Astrocyte (in vitro differentiated cells and primary cell): ENCODE results near the gene GRAP. TPM values are rescaled to one million over a fixed set of nuclear protein-coding genes. Genes with fewer than 3 reads are reported as not detected.

Experiments used
- DNase-seq: peaks from one replicate; pipeline ENCODE4 v3.0.0-alpha.2; 2010; ENCODE audit warnings: low read depth
- FAIRE-seq: peaks from 2 replicates; lab custom pipeline; 2011; peaks lifted over from hg19 to GRCh38; lab: Jason Lieb, UNC
- H2AFZ ChIP-seq: 2 replicates; pipeline ENCODE4 v1.6.0; 2012; ENCODE audit warnings: low read depth, low read length, inconsistent platforms
- H3K27ac ChIP-seq: 2 replicates; pipeline ENCODE4 v1.5.1; 2011; ENCODE audit warnings: low read depth, low read length, inconsistent platforms
- H3K27me3 ChIP-seq: 2 replicates; pipeline ENCODE4 v1.6.0; 2011; ENCODE audit warnings: low read length, inconsistent platforms; ENCODE audit not compliant: insufficient read depth
- H3K36me3 ChIP-seq: 2 replicates; pipeline ENCODE4 v1.5.1; 2011; ENCODE audit warnings: low read length, inconsistent platforms; ENCODE audit not compliant: insufficient read depth
- H3K4me1 ChIP-seq: 2 replicates; pipeline ENCODE4 v1.5.1; 2011; ENCODE audit warnings: low read length, inconsistent platforms; ENCODE audit not compliant: insufficient read depth
- H3K4me2 ChIP-seq: 2 replicates; pipeline ENCODE4 v1.6.0; 2012; ENCODE audit warnings: low read length, inconsistent platforms
- H3K4me3 ChIP-seq: 2 replicates; pipeline ENCODE4 v1.5.1; 2011; ENCODE audit warnings: low read depth, mild to moderate bottlenecking, low read length, inconsistent platforms; ENCODE audit not compliant: insufficient read depth
- H3K79me2 ChIP-seq: 2 replicates; pipeline ENCODE4 v1.6.0; 2012; ENCODE audit warnings: mild to moderate bottlenecking, low read length, inconsistent platforms; ENCODE audit not compliant: insufficient read depth
- H3K9ac ChIP-seq: 2 replicates; pipeline ENCODE4 v1.6.0; 2012; ENCODE audit warnings: mild to moderate bottlenecking, low read length, inconsistent platforms
- H3K9me3 ChIP-seq: 2 replicates; pipeline ENCODE4 v1.5.1; 2012; ENCODE audit warnings: low read depth, mild to moderate bottlenecking, low read length, inconsistent platforms; ENCODE audit not compliant: insufficient read depth
- H4K20me1 ChIP-seq: 2 replicates; pipeline ENCODE4 v1.6.0; 2012; ENCODE audit warnings: low read length, inconsistent platforms; ENCODE audit not compliant: insufficient read depth
- H3K27ac Mint-ChIP-seq: one replicate; pipeline ENCODE4 v1.8.0; 2021; ENCODE audit warnings: mild to moderate bottlenecking, mixed read lengths; ENCODE audit not compliant: unreplicated experiment
- H3K27me3 Mint-ChIP-seq: one replicate; pipeline ENCODE4 v1.8.0; 2021; ENCODE audit warnings: low read depth, mixed read lengths; ENCODE audit not compliant: unreplicated experiment
- H3K36me3 Mint-ChIP-seq: one replicate; pipeline ENCODE4 v1.8.0; 2021; ENCODE audit warnings: low read depth, mixed read lengths; ENCODE audit not compliant: unreplicated experiment
- H3K4me1 Mint-ChIP-seq: one replicate; pipeline ENCODE4 v1.8.0; 2021; ENCODE audit warnings: low read depth, mixed read lengths; ENCODE audit not compliant: unreplicated experiment
- H3K4me3 Mint-ChIP-seq: one replicate; pipeline ENCODE4 v1.8.0; 2021; ENCODE audit warnings: mild to moderate bottlenecking, moderate library complexity, mixed read lengths; ENCODE audit not compliant: unreplicated experiment
- H3K9me3 Mint-ChIP-seq: one replicate; pipeline ENCODE4 v1.8.0; 2021; ENCODE audit warnings: mild to moderate bottlenecking, mixed read lengths; ENCODE audit not compliant: unreplicated experiment
- EZH2 ChIP-seq: IDR thresholded peaks from 2 replicates; pipeline ENCODE4 v1.6.1; 2012; ENCODE audit warnings: mild to moderate bottlenecking, low read length, inconsistent platforms; ENCODE audit not compliant: insufficient read depth
- total RNA-seq: library from RNA; stranded (reverse); gene quantifications from 2 replicates; pipeline ENCODE4 v1.2.1, GENCODE V29; 2021
- TF ChIP-seq, protein P1 (sequence below): IDR thresholded peaks from 2 replicates; pipeline ENCODE4 v1.5.1; 2011; ENCODE audit warnings: low read depth, mild to moderate bottlenecking, inconsistent platforms, low read length, moderate library complexity; ENCODE audit not compliant: insufficient read depth

The GRAP gene
- total RNA-seq, 1 donor from 2014 or later = 0.30 TPM

GRCh38 chr17:18984273-18985114 lies 62.3 kb downstream of the GRAP start:
- no peak for TF ChIP-seq EZH2
- TF ChIP-seq, protein P1, sequence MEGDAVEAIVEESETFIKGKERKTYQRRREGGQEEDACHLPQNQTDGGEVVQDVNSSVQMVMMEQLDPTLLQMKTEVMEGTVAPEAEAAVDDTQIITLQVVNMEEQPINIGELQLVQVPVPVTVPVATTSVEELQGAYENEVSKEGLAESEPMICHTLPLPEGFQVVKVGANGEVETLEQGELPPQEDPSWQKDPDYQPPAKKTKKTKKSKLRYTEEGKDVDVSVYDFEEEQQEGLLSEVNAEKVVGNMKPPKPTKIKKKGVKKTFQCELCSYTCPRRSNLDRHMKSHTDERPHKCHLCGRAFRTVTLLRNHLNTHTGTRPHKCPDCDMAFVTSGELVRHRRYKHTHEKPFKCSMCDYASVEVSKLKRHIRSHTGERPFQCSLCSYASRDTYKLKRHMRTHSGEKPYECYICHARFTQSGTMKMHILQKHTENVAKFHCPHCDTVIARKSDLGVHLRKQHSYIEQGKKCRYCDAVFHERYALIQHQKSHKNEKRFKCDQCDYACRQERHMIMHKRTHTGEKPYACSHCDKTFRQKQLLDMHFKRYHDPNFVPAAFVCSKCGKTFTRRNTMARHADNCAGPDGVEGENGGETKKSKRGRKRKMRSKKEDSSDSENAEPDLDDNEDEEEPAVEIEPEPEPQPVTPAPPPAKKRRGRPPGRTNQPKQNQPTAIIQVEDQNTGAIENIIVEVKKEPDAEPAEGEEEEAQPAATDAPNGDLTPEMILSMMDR = no peak
- H3K27ac ChIP-seq = no peak overlapping the region
- H3K36me3 Mint-ChIP-seq = peaks cover 10% of the 10 kb centered on the region
- no peaks in the 10 kb centered on the region for H3K27me3 Mint-ChIP-seq
- H3K4me3 ChIP-seq = no peak overlapping the region
- peaks cover 38% of the 10 kb centered on the region for H4K20me1 ChIP-seq
- H3K9me3 Mint-ChIP-seq = no peaks in the 10 kb centered on the region
- H3K4me2 ChIP-seq = no peak overlapping the region
- no peak overlapping the region for H3K4me3 Mint-ChIP-seq
- DNase-seq (no peak), FAIRE-seq (no peak)
- H3K79me2 ChIP-seq = peaks cover 14% of the 10 kb centered on the region
- no peak overlapping the region for H3K9ac ChIP-seq
- no peak overlapping the region for H2AFZ ChIP-seq
- peaks cover 7% of the 10 kb centered on the region for H3K36me3 ChIP-seq
- peaks cover 26% of the 10 kb centered on the region for H3K4me1 ChIP-seq
- no peak overlapping the region for H3K27ac Mint-ChIP-seq
- no peaks in the 10 kb centered on the region for H3K27me3 ChIP-seq
- H3K4me1 Mint-ChIP-seq = peaks cover 20% of the 10 kb centered on the region
- no peaks in the 10 kb centered on the region for H3K9me3 ChIP-seq

GRCh38 chr17:18981642-18982424 lies 64.9 kb downstream of the GRAP start:
- H3K27ac Mint-ChIP-seq = peak overlapping the region; percentile 87
- peak; percentile 77 for DNase-seq

More at GRCh38 chr17:18981642-18982424, 64.9 kb downstream of the GRAP start:
- no peak for FAIRE-seq
- Histone ChIP-seq H4K20me1 (peaks cover 24% of the 10 kb centered on the region), H3K4me2 (peak overlapping the region; percentile 61), H3K4me1 (peaks cover 26% of the 10 kb centered on the region), H3K27ac (peak overlapping the region; percentile 81), H3K9ac (peak overlapping the region; percentile 80), H3K9me3 (no peaks in the 10 kb centered on the region), H3K4me3 (no peak overlapping the region), H2AFZ (peak overlapping the region; percentile 67), H3K27me3 (no peaks in the 10 kb centered on the region), H3K36me3 (peaks cover 7% of the 10 kb centered on the region), H3K79me2 (peaks cover 5% of the 10 kb centered on the region)
- TF ChIP-seq EZH2 = no peak
- TF ChIP-seq, protein P1 = no peak
- no peaks in the 10 kb centered on the region for H3K9me3 Mint-ChIP-seq
- no peaks in the 10 kb centered on the region for H3K27me3 Mint-ChIP-seq
- H3K4me1 Mint-ChIP-seq = peaks cover 20% of the 10 kb centered on the region
- no peak overlapping the region for H3K4me3 Mint-ChIP-seq
- H3K36me3 Mint-ChIP-seq = peaks cover 8% of the 10 kb centered on the region
